OCI-M2 (cell line): Measurements from ENCODE around the gene PROSER3.
A peak's percentile ranks its signal among the peaks of the same experiment; 100 is the strongest.

Source experiments
- DNase-seq: peaks from one replicate; lab custom pipeline; 2025; ENCODE audit not compliant: unreplicated experiment; lab: John Stamatoyannopoulos, UW

Gene PROSER3

DNA sequence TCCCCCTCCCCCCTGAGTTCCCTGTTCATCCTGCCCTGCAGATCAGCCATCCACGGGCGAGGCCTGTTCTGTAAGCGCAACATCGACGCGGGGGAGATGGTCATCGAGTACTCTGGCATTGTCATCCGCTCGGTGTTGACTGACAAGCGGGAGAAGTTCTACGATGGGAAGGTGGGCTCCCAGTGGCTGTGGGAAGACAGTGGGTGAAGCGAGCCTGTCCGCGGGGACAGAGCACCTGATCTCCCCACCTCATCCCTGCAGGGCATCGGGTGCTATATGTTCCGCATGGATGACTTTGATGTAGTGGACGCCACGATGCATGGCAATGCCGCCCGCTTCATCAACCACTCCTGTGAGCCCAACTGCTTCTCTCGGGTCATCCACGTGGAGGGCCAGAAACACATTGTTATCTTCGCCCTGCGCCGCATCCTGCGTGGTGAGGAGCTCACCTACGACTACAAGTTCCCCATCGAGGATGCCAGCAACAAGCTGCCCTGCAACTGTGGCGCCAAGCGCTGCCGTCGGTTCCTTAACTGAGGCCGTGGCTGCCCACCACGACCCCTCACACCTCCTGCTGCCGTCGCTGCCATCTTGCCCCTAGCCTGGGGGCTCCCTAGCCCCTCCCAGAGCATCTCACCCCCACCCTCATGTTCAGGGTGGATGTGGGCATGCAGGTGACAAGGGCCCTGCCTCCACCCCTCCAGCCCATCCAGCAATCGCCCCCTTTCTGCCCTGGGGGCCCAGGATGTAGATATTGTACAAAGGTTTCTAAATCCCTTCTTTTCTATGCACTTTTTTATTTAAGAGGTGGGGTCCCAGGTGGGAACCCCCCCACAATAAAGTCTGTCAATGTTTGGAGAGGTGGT is 19.7 kb upstream of the PROSER3 start:
- no peak for DNase-seq

DNA sequence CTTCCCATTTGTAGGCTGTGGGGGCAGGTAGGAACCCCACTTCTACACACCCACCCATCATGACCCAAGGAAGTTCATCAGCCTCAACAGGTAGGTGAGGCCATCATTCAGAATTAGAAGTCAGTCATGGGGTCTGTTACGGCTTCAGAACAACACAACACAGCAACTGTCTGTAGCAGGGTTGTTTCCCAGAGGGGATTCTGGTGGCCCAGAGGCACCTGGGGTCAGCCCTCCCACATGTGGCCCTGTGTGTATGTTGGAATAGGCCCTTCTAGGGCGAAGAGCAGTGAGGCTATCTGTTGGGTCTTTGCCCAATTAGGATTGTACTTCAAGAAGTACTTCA is 19.1 kb upstream of the PROSER3 start:
- DNase-seq: no peak

DNA sequence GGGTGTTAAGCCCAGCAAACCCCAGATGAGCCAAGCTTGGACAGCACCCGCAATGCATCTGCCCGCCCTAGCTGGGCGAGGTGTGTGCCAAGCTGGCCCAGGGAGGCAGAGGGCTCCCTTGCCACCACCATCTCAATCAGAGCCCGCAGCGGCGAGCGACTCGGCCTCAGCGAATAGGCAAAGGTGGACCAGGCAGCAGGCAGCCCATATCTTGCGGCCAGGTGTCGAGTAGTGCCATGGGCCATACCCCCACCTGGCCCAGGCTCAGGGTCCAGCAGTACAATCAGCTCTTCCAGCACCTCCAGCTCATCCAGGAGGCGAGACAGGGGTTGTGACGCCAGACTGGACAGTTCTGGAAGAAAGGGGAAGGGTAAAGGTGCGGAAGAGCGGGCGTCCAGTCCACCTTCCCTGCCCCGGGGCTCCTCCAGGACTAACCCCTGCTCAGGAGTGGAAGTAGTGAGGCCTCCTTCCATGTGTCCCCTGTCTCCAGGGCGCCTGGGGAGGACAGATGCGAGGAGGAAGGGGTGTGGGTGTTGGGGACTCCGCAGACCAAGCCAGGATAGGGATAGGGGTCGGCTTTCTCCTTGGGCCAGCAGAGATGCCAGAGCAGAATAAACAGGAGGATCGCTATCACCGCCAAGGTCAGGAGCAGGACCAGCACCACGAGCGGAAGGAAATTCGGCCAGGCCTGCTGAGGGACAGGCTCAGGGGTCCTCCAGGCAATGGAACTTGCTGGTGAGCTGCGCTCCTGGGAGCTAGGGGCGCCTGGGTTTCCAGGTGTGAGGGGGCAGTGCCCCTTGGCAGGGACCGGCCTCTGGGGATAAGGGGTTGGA is 18.5 kb upstream of the PROSER3 start:
- DNase-seq: no peak

DNA sequence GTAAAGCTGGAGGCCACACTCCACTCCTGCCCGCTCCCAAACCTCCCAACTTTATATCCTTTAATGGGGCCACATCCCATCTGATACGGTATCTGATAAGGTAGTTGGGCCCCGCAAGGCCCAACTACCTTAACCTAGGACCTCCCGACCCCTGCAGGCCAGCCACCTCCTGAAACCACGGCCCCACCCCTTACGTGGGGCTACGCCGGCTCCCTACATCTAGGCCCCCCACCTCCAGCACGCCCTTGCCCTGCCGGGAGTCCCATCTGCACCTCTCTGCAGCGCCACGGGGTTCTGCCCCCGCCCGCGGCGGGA is 17.9 kb upstream of the PROSER3 start:
- no peak for DNase-seq

DNA sequence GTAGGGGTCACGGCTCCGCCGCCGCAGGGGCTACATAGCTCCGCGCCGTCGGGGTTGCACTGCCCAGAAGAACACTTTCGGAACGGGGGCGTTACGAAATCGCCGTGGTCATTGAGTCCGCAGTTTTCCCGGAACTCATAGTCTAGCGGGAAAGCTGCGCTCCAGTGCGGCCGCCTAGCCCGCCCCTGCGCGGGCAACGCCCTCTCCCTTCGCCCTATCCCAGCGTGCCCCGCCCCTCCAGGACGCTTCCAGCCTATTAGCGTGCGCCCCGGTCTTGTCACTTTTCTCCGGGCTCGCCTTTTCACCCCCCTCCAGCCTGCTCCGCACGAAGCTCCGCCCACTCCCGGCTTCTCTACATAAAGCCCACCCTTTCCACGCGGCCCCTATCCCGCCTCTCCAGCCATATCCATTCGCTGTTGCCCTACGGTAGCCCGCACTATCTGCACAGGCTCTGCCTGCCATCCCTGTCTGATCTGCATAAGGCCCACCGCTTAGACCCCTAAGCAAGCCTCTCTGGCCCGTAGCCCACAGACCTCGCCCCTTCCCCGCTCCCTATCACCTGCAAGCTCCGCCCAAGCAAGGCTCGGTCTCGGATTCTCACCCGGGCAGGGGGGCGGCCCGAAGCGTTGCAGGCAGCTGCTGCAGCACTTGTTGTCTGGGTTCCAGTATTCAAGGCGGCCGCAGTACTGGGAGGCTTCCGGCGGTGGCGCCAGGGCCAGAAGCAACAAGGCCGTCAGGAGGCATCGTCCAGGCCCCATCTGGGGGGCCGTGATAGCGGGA is 17.4 kb upstream of the PROSER3 start:
- DNase-seq: peak; percentile 99

DNA sequence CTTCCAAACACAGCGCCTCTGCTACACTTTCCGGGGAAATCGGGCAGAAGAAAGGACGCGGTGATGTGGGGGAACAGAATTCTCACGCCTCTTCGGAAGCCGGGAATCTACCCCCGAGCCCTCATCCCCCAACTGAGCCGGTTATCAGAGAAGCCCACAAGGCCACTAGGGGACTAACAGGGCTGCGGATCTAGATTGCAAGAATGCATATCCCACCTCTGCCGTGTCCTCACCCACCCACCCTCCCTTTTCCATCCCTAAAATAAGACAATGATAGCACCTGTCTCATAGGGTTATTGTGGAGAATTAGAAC is 16.8 kb upstream of the PROSER3 start:
- no peak for DNase-seq

DNA sequence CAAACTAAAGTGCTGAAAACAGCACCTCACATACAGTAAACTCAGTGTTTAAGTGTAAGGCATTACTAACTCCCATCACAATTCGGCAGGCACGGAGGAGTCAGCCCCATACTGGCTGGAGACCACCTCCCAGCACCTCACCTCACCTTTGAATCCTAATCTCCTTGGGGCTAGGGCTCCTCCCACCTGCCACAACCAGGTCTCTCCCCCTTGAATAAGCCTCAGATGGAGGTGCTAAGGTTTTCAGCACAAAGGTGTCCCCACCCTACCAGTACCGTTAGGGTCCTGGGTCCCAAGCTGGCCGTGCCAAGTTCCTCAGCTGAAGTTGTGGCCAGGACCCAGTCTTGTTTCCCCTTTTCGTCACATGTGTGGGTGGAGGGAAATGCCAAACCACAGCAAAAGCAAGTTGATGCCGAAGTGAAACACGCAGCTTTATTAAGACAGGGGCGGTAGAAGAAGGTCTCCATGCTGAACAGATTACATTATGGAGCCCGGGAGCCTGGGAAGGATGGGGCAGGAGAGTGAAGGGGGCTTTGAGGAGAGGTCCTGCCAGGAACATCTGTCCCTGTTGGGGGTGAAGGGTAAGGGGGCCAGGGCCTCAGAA is 15.8 kb upstream of the PROSER3 start, which contains the start of gene IGFLR1:
TSS of gene IGFLR1 (minus strand) at position 332 of the 604 bp plus-strand sequence. CDS start 1,272 bp downstream, outside the sequence.
- DNase-seq: no peak

DNA sequence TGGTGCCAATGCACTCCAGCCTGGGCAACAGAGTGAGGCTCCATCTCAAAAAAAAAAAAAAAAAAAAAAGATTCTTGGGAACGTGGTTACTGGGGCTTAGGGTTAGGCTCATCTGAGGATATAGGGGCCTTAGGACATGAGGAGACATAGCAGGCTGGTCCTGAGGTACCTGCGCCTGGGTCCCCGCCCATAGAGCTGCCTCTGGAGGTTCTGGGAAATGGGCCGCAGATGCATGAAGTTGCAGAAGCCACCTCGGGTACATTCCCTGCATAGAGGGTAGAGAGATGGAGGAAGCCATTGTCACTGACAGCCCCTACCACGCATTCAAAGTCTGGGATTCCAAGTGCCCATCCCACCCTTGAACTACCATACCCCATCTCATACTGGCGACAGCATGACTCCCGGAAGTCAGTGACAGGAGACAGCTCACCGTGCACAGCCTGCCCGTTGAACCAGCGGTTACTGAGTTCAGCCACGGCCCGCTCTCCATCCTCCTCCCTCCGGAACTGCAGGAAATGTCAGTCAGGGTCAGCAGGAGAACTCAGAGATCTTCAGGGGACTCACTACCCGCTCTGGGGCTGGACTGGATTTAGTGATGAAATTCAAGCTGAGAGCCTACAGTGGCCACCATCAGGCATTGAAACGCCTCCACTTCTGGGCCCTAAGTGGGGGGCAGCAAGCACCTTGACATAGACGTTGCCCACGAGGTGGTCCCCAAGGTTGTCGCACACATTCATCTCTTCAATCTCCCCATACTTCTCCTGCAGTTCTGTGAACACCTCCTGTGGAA is 14.1 kb upstream of the PROSER3 start:
- DNase-seq: no peak

DNA sequence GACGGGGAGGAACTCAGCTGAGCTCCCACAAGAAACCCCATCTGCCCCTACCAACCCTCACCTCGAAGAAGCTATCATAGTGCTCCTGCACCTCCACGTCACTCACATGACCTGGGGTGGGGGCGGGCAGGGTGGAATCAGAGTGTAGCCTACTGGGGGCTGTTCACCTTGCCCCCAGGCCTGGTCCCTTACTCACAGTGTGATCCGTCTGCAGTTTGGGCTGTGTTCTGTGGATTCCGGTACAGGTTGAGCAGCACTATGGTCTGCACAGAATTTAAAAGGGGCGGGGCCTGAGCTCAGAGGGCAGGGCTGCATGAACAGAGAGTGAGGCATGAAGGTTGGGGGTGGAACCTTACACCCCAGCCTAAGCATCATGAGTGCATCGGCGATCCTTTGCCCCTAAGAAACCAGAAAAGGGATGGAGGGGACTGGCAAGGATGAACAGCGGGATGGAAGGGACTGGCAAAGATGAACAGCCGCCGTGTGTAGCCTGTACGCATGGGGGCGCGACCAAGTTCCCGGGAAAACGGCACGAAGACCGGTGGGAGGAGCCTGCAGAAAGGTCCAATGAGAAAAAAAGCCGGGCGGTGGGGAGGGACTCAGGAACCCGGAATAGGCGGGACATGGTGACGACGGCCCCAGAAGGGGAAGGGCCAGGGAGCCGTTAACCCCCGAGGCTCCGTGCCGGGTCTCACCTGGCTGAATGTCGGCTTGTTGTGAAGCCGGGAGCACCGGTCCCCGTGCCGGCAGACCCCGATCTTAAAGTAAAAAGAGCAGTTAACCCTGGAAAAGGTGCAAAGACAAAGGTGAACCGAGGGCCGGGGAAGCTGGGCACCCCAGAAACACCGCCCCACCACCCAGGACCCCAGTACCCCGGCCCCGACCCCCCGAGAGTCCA is 13.3 kb upstream of the PROSER3 start:
- DNase-seq: peak; percentile 98

DNA sequence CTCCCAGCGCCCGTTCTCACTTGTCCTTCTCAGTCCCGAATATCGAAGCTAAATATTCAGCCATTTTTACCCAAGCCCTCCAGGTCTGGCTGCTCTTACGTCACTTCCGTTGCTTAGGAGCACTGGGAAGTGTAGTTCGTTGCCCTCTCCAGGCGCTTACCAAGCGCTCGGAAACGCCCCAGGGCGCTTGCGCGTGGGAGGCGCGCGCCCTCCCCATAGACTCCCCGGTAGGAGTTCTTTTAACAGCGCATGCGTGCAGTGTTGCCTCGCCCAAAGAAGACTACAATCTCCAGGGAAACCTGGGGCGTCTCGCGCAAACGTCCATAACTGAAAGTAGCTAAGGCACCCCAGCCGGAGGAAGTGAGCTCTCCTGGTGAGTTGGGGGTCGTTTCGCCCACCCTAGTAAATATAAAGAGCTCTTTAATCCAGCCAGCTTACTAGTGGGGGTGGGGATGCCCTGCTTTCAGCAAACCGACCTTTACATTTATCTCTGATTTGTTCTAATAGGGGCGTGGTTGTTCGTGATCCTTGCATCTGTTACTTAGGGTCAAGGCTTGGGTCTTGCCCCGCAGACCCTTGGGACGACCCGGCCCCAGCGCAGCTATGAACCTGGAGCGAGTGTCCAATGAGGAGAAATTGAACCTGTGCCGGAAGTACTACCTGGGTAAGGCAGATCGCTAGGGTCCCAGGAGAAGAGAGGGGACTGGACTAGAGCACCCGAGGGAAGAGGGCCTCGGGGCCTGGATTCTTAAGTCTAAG is 12.5 kb upstream of the PROSER3 start, which contains the start of the genes PSENEN and U2AF1L4:
TSS of gene PSENEN (plus strand) at position 324 of the 759 bp plus-strand sequence. CDS start at position 604, 280 bp downstream.
TSS of gene U2AF1L4 (minus strand) at position 91 of the 759 bp plus-strand sequence. CDS start at position 64, 27 bp downstream.
- peak; percentile 100 for DNase-seq

DNA sequence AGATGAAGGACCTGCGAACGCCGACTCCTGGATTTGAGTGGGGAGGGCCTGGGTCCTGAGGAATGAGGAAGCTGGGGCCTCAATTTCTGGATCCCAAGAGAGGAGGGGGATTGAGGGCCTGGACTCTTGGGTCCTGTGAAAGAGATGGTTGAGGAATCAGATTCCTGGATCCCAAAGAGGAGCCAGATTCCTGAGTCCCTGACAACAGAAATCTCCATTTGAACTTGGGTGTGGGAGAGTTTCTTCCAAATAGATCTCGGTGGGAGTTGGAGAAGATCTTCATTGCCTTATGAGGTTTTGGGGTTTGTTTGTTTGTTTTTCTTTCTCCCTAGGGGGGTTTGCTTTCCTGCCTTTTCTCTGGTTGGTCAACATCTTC is 11.9 kb upstream of the PROSER3 start:
- no peak for DNase-seq

DNA sequence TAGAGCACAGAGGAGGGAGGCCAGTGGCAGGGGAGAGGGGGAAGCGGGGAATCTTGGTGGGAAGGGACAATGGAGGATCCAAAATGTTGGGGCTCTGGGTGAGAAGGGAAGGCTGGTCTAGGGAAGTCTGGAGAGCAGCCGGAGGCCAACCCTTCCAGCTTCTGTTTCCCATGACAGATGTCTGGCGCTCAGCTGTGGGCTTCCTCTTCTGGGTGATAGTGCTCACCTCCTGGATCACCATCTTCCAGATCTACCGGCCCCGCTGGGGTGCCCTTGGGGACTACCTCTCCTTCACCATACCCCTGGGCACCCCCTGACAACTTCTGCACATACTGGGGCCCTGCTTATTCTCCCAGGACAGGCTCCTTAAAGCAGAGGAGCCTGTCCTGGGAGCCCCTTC is 11.4 kb upstream of the PROSER3 start:
- no peak for DNase-seq

DNA sequence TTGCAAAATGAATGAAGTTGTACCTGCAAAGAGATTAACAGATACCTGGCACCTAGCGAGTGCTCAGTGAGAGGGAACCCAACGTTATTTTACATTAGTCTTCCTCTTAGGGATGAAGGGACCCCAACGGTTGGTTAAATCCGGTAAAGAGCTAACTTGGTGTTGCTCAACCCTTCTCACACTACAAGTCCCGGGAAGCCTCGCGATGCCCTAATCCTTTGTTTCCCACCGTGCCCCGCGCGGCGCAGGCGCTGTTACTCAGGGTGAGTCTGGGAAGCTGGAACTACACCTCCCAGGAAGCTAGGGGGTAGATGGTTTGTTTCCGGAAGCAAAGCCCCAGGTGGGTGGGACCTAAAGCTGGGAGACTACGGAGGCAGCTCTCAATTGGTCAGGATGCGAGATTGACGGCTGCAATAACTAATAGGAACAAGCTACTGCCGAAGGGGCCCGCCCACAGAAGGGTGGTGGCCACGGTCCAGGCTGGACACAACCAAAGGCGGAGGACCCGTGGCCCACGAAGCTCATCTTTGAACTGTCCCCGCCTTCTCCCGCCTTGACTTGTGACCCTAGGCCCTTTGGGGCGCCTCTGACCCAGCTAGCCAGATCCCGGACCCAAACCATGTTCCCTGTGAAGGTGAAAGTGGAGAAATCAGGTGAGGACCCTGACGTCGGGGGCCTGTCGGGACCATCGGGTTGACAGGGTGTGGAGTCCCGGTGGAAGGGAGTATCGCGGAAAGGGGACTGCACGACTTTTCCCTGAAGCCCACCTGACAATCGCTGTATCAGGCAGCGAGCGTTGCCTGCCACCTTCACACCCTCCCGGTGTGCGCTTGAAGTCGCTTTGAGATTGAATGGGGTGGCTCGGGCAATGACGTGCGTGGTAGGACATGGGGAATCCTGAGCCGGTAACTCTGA is 9.6 kb upstream of the PROSER3 start, which contains the start of gene LIN37:
TSS of gene LIN37 (plus strand) at position 471 of the 915 bp plus-strand sequence. CDS start at position 620, 149 bp downstream.
- peak; percentile 100 for DNase-seq

DNA sequence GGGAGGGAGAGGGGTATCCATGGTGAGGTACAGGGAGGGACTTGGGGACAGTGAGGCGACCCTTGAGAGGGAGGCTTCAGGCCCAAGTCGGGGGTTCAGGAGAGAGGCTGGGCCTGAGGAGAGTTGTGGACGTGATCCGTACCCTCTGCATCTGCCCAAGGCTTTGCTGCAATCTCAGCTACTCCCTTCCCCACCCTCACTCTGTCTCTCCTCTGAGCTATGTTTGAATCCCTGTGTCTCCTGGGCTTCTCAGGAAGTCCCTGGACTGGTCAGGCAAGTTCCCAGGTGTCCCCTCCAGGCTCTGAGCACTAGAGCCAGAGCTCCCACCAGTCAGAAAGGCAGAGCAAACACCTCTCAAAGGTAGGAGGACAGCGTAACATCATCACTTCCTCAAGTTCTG is 7.8 kb upstream of the PROSER3 start:
- DNase-seq: no peak

DNA sequence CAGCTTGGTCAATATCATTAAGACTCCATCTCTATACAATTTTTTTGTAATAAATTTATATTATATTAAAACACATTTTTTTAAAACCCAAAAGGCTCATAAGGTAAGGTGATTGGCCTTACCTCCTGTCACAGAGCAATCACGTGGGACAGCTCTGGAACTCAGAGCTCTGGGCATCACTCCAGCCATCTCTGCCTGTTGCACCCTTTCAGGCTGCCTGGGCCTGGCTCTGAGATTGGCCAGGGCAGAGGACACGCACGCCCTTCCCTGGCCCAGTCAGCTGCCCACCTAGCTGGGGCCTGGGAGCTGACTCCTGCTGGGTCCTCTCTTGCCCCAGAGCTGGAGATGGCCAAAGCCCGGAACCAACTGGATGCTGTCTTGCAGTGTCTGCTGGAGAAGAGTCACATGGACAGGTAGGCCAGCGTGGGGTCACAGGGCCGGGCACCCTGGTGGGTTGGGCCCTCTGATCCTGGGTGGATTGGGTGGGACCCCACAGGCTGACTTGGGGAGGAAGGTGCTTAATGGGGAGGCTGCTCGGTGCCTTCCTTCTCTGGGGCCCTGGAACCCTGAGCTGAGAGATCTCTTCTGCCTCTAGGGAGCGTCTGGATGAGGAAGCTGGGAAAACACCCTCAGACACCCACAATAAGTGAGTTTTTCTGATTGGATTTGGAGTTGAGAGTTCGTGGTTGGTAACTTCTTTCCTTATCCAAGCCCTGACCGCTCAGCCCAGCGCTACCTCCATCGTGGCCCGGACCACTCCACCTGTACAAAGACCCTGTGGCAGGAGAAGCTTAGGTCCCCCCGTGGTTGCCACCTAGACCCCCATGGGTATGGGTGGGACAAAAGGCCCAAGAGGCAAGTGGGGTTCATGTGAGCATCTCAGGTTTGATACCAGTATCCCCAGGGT is 5.9 kb upstream of the PROSER3 start:
- no peak for DNase-seq

DNA sequence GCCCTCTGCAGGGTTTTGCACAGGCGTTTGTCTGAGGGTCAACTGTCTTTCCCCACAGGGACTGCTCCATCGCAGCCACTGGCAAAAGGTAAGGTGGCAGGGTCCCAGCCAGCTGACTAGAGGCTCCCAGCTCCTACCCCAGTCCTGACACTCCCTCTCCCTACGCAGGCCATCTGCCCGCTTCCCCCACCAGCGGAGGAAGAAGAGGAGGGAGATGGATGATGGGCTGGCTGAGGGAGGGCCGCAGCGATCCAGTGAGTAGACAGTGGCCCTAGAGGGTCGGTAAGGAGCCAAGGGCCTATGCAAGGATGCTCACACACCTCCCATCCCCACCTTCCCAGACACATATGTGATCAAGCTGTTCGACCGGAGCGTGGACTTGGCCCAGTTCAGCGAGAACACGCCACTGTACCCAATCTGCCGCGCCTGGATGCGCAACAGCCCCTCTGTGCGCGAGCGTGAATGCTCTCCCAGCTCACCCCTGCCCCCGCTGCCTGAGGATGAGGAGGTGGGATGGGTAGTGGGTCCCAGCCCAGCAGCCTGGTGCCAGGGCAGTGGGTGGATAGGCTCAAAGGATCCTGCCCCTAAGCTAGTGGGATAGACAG is 5.1 kb upstream of the PROSER3 start:
- DNase-seq: no peak
